Tibial nerve (tissue), 3 donors: Measurements from ENCODE around the gene POLK.

Experiments used
- CTCF ChIP-seq, 5 experiments: fragments of 200-600 bp in 3 of 5; fragments of 450-650 bp in 2 of 5; sonication (generic) in 3 of 5; IDR thresholded peaks; one replicate each; pipeline ENCODE4 v1.5.1; 2016 to 2019; ENCODE audit warnings: antibody characterized with exemption in 5 of 5, mild to moderate bottlenecking in 3 of 5, moderate library complexity in 2 of 5
- POLR2A ChIP-seq, 2 donors: fragments of 450-650 bp; IDR thresholded peaks; one replicate each; pipeline ENCODE4 v1.6.1; 2017; ENCODE audit warnings: antibody characterized with exemption in 2 of 2, mild to moderate bottlenecking in 2 of 2, moderate library complexity in 2 of 2

DNA sequence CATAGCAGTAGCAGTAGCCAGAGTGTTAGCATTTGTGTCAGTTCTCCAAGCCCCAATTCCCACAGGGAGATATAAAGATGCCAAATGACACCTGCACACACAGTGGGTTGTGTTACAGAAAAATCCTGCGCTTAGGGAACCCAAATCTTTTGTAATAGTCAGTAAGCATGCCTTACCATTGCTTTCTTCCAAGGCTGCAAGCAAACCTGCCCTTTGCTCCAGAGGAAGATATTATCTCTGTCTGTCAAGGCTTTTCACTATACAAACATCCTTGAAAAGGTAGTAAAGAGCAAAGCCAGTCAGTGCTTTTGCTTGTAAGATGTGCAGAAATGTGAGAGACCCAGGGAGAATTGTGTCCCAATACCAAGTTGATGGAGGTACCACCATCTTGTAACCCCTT is 102.5 kb downstream of the POLK start:
- TF ChIP-seq CTCF (IDR thresholded peaks at IDR 0.05) (no peak), POLR2A (IDR thresholded peaks at IDR 0.05) (no peak)
